ENCODE results near the gene NAA60.
A peak's percentile ranks its signal among the peaks of the same experiment; 100 is the strongest.

NAA60 gene

GRCh38 chr16:3443108-3444031 is at the start of gene NAA60, which contains the start of gene ZNF597:
TSS of gene NAA60 (plus strand) at chr16:3443680. CDS start at chr16:3476228, 32,548 bp downstream.
TSS of gene ZNF597 (minus strand) at chr16:3443504. CDS start at chr16:3443153, 351 bp downstream.
- DNase-seq (ENCODE audit: low spot score), result peak; percentile 94

GRCh38 chr16:3400446-3400778 is 43.1 kb upstream of the NAA60 start:
- DNase-seq (ENCODE audit: low spot score), result no peak

- DNase-seq (ENCODE audit: low spot score), result peak; percentile 99
Measured at GRCh38 chr16:3400779-3401688, 42.4 kb upstream of the NAA60 start, which contains the start of the genes ZNF174 and ZSCAN32. TSS of gene ZNF174 (plus strand) at chr16:3401215. CDS start at chr16:3402005, 790 bp downstream. TSS of gene ZSCAN32 (minus strand) at chr16:3401004. CDS start at chr16:3397557, 3,447 bp downstream.

- peak; percentile 35 for DNase-seq (ENCODE audit: low spot score)
Measured at GRCh38 chr16:3401719-3402397, 41.6 kb upstream of the NAA60 start.

- no peak for DNase-seq (ENCODE audit: low spot score)
Measured at GRCh38 chr16:3408561-3409197, 34.8 kb upstream of the NAA60 start.

- DNase-seq (ENCODE audit: low spot score), result no peak
Measured at GRCh38 chr16:3413730-3414379, 29.6 kb upstream of the NAA60 start.

GRCh38 chr16:3431779-3432219 is 11.7 kb upstream of the NAA60 start:
- no peak for DNase-seq (ENCODE audit: low spot score)

- no peak for DNase-seq (ENCODE audit: low spot score)
Measured at GRCh38 chr16:3434373-3434772, 9.1 kb upstream of the NAA60 start.

GRCh38 chr16:3439637-3440036 is 3.8 kb upstream of the NAA60 start:
- no peak for DNase-seq (ENCODE audit: low spot score)

- peak; percentile 77 for DNase-seq (ENCODE audit: low spot score)
Measured at GRCh38 chr16:3444032-3444388, 530 bp downstream of the NAA60 start.

- no peak for DNase-seq (ENCODE audit: low spot score)
Measured at GRCh38 chr16:3454093-3454492, 10.6 kb downstream of the NAA60 start.

GRCh38 chr16:3454631-3455147 is 11.2 kb downstream of the NAA60 start:
- DNase-seq (ENCODE audit: low spot score), result no peak

GRCh38 chr16:3457434-3458252 is 14.2 kb downstream of the NAA60 start:
- peak; percentile 92 for DNase-seq (ENCODE audit: low spot score)

- DNase-seq (ENCODE audit: low spot score), result peak; percentile 28
Measured at GRCh38 chr16:3458278-3458851, 14.9 kb downstream of the NAA60 start.

GRCh38 chr16:3458852-3459361 is 15.4 kb downstream of the NAA60 start:
- DNase-seq (ENCODE audit: low spot score), result peak; percentile 58

GRCh38 chr16:3459401-3460090 is 16.1 kb downstream of the NAA60 start:
- no peak for DNase-seq (ENCODE audit: low spot score)

GRCh38 chr16:3460121-3460520 is 16.6 kb downstream of the NAA60 start:
- no peak for DNase-seq (ENCODE audit: low spot score)

- DNase-seq (ENCODE audit: low spot score), result no peak
Measured at GRCh38 chr16:3460585-3460984, 17.1 kb downstream of the NAA60 start.

Measured in NAMALWA (cell line).